Mesenchymal stem cell (in vitro differentiated cells and primary cell): ENCODE measurements around the gene CES5A.

Source experiments
- DNase-seq: peaks from one replicate; pipeline ENCODE4 v3.0.0-alpha.2; 2013
- H2AFZ ChIP-seq: one replicate; pipeline ENCODE4 v1.6.1; 2013; ENCODE audit warnings: low read depth, mild to moderate bottlenecking, control low read depth, inconsistent platforms, low read length, moderate library complexity
- H2AK5ac ChIP-seq: 2 replicates; pipeline ENCODE4 v1.6.1; 2013; ENCODE audit warnings: low read length, moderate library complexity, mild to moderate bottlenecking, inconsistent platforms; ENCODE audit not compliant: severe bottlenecking
- H2BK120ac ChIP-seq: one replicate; pipeline ENCODE4 v1.6.1; 2013; ENCODE audit warnings: low read depth, mild to moderate bottlenecking, inconsistent platforms, low read length, moderate library complexity
- H2BK12ac ChIP-seq, 2 experiments: one replicate each; pipeline ENCODE4 v1.6.1; 2013; ENCODE audit warnings: inconsistent platforms in 2 of 2, low read length in 2 of 2, mild to moderate bottlenecking in 2 of 2, moderate library complexity in 2 of 2, control low read depth in 1 of 2
- H2BK15ac ChIP-seq: one replicate; pipeline ENCODE4 v1.6.1; 2013; ENCODE audit warnings: mild to moderate bottlenecking, low read depth, inconsistent platforms; ENCODE audit not compliant: poor library complexity, severe bottlenecking
- H2BK5ac ChIP-seq: 2 replicates; pipeline ENCODE4 v1.6.1; 2013; ENCODE audit warnings: low read depth, mild to moderate bottlenecking, low read length, control low read depth, inconsistent platforms; ENCODE audit not compliant: poor library complexity, severe bottlenecking
- H3K14ac ChIP-seq, 2 experiments: one replicate each; pipeline ENCODE4 v1.6.1; 2013; ENCODE audit warnings: inconsistent platforms in 2 of 2, low read length in 2 of 2, control low read depth in 1 of 2, mild to moderate bottlenecking in 1 of 2, moderate library complexity in 1 of 2
- H3K18ac ChIP-seq, 2 experiments: one replicate each; pipeline ENCODE4 v1.6.1; 2013; ENCODE audit warnings: inconsistent platforms in 2 of 2, low read length in 2 of 2, control low read depth in 1 of 2, low read depth in 1 of 2, mild to moderate bottlenecking in 1 of 2
- H3K23ac ChIP-seq, 2 experiments: one replicate each; pipeline ENCODE4 v1.6.1; 2013; ENCODE audit warnings: inconsistent platforms in 2 of 2, low read length in 2 of 2, mild to moderate bottlenecking in 2 of 2, moderate library complexity in 2 of 2, control low read depth in 1 of 2
- H3K27ac ChIP-seq: 2 replicates; pipeline ENCODE4 v1.5.1; 2013; ENCODE audit warnings: mild to moderate bottlenecking, moderate library complexity, low read length, control low read depth, inconsistent platforms; ENCODE audit not compliant: poor library complexity, severe bottlenecking
- H3K27me3 ChIP-seq, 2 experiments: 2 replicates each; pipeline versions ENCODE4 v1.6.1 to v1.7.0; 2013; ENCODE audit warnings: low read length in 2 of 2, mild to moderate bottlenecking in 2 of 2, moderate library complexity in 2 of 2, control low read depth in 1 of 2, inconsistent platforms in 1 of 2; ENCODE audit not compliant: control insufficient read depth in 1 of 2, insufficient read depth in 1 of 2
- H3K36me3 ChIP-seq, 2 experiments: 2 replicates each; pipeline versions ENCODE4 v1.6.1 to v1.7.0; 2013; ENCODE audit warnings: low read length in 2 of 2, control low read depth in 1 of 2, inconsistent platforms in 1 of 2, low read depth in 1 of 2, mild to moderate bottlenecking in 1 of 2; ENCODE audit not compliant: insufficient read depth in 2 of 2, control insufficient read depth in 1 of 2
- H3K4ac ChIP-seq, 2 experiments: one replicate each; pipeline ENCODE4 v1.6.1; 2013; ENCODE audit warnings: inconsistent platforms in 2 of 2, low read length in 2 of 2, mild to moderate bottlenecking in 2 of 2, moderate library complexity in 2 of 2, control low read depth in 1 of 2, low read depth in 1 of 2
- H3K4me1 ChIP-seq: 2 replicates; pipeline ENCODE4 v1.6.1; 2013; ENCODE audit warnings: low read depth, low read length, control low read depth; ENCODE audit not compliant: control insufficient read depth, insufficient read depth
- H3K4me2 ChIP-seq: 2 replicates; pipeline ENCODE4 v1.6.1; 2013; ENCODE audit warnings: low read length, mild to moderate bottlenecking, inconsistent platforms; ENCODE audit not compliant: poor library complexity, severe bottlenecking
- H3K4me3 ChIP-seq, 2 experiments: 2 replicates each; pipeline versions ENCODE4 v1.5.1 to v1.7.0; 2013; ENCODE audit warnings: low read length in 2 of 2, mild to moderate bottlenecking in 2 of 2, control low read depth in 1 of 2, low read depth in 1 of 2; ENCODE audit not compliant: insufficient read depth in 1 of 2
- H3K79me1 ChIP-seq: replicated peaks from 2 replicates; pipeline ENCODE4 v1.6.1; 2013; ENCODE audit warnings: mild to moderate bottlenecking, control low read depth, low read length, inconsistent platforms; ENCODE audit not compliant: poor library complexity, severe bottlenecking
- H3K9ac ChIP-seq: 2 replicates; pipeline ENCODE4 v1.7.0; 2013; ENCODE audit warnings: mild to moderate bottlenecking, low read length, moderate library complexity
- H3K9me3 ChIP-seq: 2 replicates; pipeline ENCODE4 v1.7.0; 2013; ENCODE audit warnings: mild to moderate bottlenecking, low read length; ENCODE audit not compliant: control insufficient read depth
- H4K8ac ChIP-seq: one replicate; pipeline ENCODE4 v1.6.1; 2013; ENCODE audit warnings: inconsistent platforms, mild to moderate bottlenecking, low read length, moderate library complexity
- H4K91ac ChIP-seq: one replicate; pipeline ENCODE4 v1.6.1; 2013; ENCODE audit warnings: mild to moderate bottlenecking, low read length, inconsistent platforms
- WGBS: methylation state at CpG from one replicate; pipeline ENCODE4 v1.1.7; 2013; ENCODE audit warnings: mixed read lengths; 5-methylcytosine and 5-hydroxymethylcytosine counted together

Gene CES5A

GRCh38 chr16:55906123-55906522 lies 30.9 kb upstream of the CES5A start:
- 63% methylated on average over 6 of the region's 6 CpGs for WGBS
- Histone ChIP-seq H3K4me1 (no peaks in the 10 kb centered on the region), H2BK5ac (no peak overlapping the region)

GRCh38 chr16:55905651-55906050 lies 30.5 kb upstream of the CES5A start:
- Histone ChIP-seq H2AK5ac (no peak overlapping the region), H2AFZ (no peak overlapping the region), H2BK12ac (no peak overlapping the region), H3K4me1 (no peaks in the 10 kb centered on the region), H4K91ac (no peak overlapping the region), H3K23ac (no peak overlapping the region), H3K18ac (no peak overlapping the region), H2BK15ac (no peak overlapping the region), H3K27ac (no peak overlapping the region), H4K8ac (no peak overlapping the region), H3K14ac (no peak overlapping the region), H3K9ac (no peak overlapping the region), H3K4me2 (no peak overlapping the region), H3K4ac (no peak overlapping the region), H3K9me3 (peaks cover 24% of the 10 kb centered on the region), H3K79me1 (no peaks in the 10 kb centered on the region), H3K36me3 (no peaks in the 10 kb centered on the region), H3K27me3 (no peaks in the 10 kb centered on the region), H2BK5ac (no peak overlapping the region), H3K4me3 (no peak overlapping the region), H2BK120ac (no peak overlapping the region)
- WGBS = 90% methylated on average over 7 of the region's 7 CpGs
- DNase-seq = no peak

More at GRCh38 chr16:55906123-55906522, 30.9 kb upstream of the CES5A start:
- Histone ChIP-seq H2BK12ac (no peak overlapping the region), H3K4me3 (no peak overlapping the region), H3K27me3 (no peaks in the 10 kb centered on the region), H2BK120ac (no peak overlapping the region), H3K4me2 (no peak overlapping the region), H3K23ac (no peak overlapping the region), H3K9me3 (peaks cover 24% of the 10 kb centered on the region), H3K36me3 (no peaks in the 10 kb centered on the region), H4K8ac (no peak overlapping the region), H3K4ac (no peak overlapping the region), H2AFZ (no peak overlapping the region), H3K14ac (no peak overlapping the region), H3K9ac (no peak overlapping the region), H3K18ac (no peak overlapping the region), H4K91ac (no peak overlapping the region), H2AK5ac (no peak overlapping the region), H3K27ac (no peak overlapping the region), H3K79me1 (no peaks in the 10 kb centered on the region), H2BK15ac (no peak overlapping the region)
- DNase-seq = no peak

- no peak overlapping the region for H2BK12ac ChIP-seq
- H2BK5ac ChIP-seq = no peak overlapping the region
- no peaks in the 10 kb centered on the region for H3K36me3 ChIP-seq
- no peak overlapping the region for H2AFZ ChIP-seq
- no peak overlapping the region for H3K18ac ChIP-seq
- H3K4me2 ChIP-seq = no peak overlapping the region
- WGBS = 55% methylated on average over 8 of the region's 10 CpGs
- H3K14ac ChIP-seq = no peak overlapping the region
- no peak overlapping the region for H2BK15ac ChIP-seq
- no peaks in the 10 kb centered on the region for H3K4me1 ChIP-seq
- no peak overlapping the region for H4K91ac ChIP-seq
- H3K4ac ChIP-seq = no peak overlapping the region
- no peak overlapping the region for H3K23ac ChIP-seq
- no peak overlapping the region for H4K8ac ChIP-seq
- no peak overlapping the region for H3K27ac ChIP-seq
- no peak overlapping the region for H2BK120ac ChIP-seq
- peaks cover 24% of the 10 kb centered on the region for H3K9me3 ChIP-seq
- H2AK5ac ChIP-seq = no peak overlapping the region
- no peak overlapping the region for H3K9ac ChIP-seq
- H3K4me3 ChIP-seq = no peak overlapping the region
- DNase-seq = no peak
- H3K27me3 ChIP-seq = no peaks in the 10 kb centered on the region
- no peaks in the 10 kb centered on the region for H3K79me1 ChIP-seq
Observed at GRCh38 chr16:55901566-55902217, 26.5 kb upstream of the CES5A start.

- Histone ChIP-seq H4K91ac (no peak overlapping the region), H2BK120ac (no peak overlapping the region), H3K27ac (no peak overlapping the region), H2BK5ac (no peak overlapping the region), H3K27me3 (no peaks in the 10 kb centered on the region), H2AK5ac (no peak overlapping the region), H3K36me3 (no peaks in the 10 kb centered on the region), H3K14ac (no peak overlapping the region), H3K4me1 (no peaks in the 10 kb centered on the region), H3K4me2 (no peak overlapping the region), H3K23ac (no peak overlapping the region), H3K9me3 (peaks cover 24% of the 10 kb centered on the region), H3K18ac (no peak overlapping the region), H4K8ac (no peak overlapping the region), H2AFZ (no peak overlapping the region), H3K4ac (no peak overlapping the region), H2BK15ac (no peak overlapping the region), H3K79me1 (no peaks in the 10 kb centered on the region), H2BK12ac (no peak overlapping the region), H3K4me3 (no peak overlapping the region), H3K9ac (no peak overlapping the region)
- WGBS = 83% methylated on average over 3 of the region's 5 CpGs
- no peak for DNase-seq
Observed at GRCh38 chr16:55900616-55901393, 25.6 kb upstream of the CES5A start.
